Uterus (tissue), 4 donors: ENCODE data around the gene MUC5AC. TPM values are rescaled to one million over a fixed set of nuclear protein-coding genes. Genes with fewer than 3 reads are reported as not detected.

Experiments
- DNase-seq, 2 donors: peaks; one replicate each; pipeline ENCODE4 v3.0.0-alpha.2; 2019 to 2020
- H3K27ac ChIP-seq, 2 donors: fragments of 200-600 bp; sonication (generic); 1 replicate in 1 of 2; 2 replicates in 1 of 2; pipeline ENCODE4 v1.5.1; 2016 to 2018
- H3K27me3 ChIP-seq, 2 donors: fragments of 200-600 bp; sonication (generic); one replicate each; pipeline ENCODE4 v1.5.1; 2018 to 2019; ENCODE audit warnings: control low read depth in 1 of 2
- H3K36me3 ChIP-seq, 2 donors: fragments of 200-600 bp; sonication (generic); one replicate each; pipeline ENCODE4 v1.5.1; 2019; ENCODE audit warnings: control low read depth in 1 of 2
- H3K4me1 ChIP-seq, 2 donors: fragments of 200-600 bp; sonication (generic); one replicate each; pipeline ENCODE4 v1.5.1; 2018 to 2019; ENCODE audit warnings: control low read depth in 1 of 2
- H3K4me3 ChIP-seq, 2 donors: fragments of 200-600 bp; sonication (generic); 1 replicate in 1 of 2; 2 replicates in 1 of 2; pipeline ENCODE4 v1.5.1; 2018 to 2019; ENCODE audit warnings: mild to moderate bottlenecking in 1 of 2
- H3K9me3 ChIP-seq, 2 donors: fragments of 200-600 bp; sonication (generic); one replicate each; pipeline ENCODE4 v1.5.1; 2019; ENCODE audit warnings: control low read depth in 1 of 2
- CTCF ChIP-seq, 4 experiments: fragments of 200-600 bp in 2 of 4; fragments of 450-650 bp in 2 of 4; sonication (generic) in 2 of 4; IDR thresholded peaks; one replicate each; pipeline ENCODE4 v1.5.1; 2016 to 2019; ENCODE audit warnings: antibody characterized with exemption in 4 of 4, mild to moderate bottlenecking in 2 of 4, moderate library complexity in 1 of 4
- POLR2A ChIP-seq, 2 donors: fragments of 450-650 bp; IDR thresholded peaks; one replicate each; pipeline ENCODE4 v1.6.1; 2016; ENCODE audit warnings: antibody characterized with exemption in 2 of 2, mild to moderate bottlenecking in 1 of 2, moderate library complexity in 1 of 2
- intact Hi-C: fragments of 100-400 bp; cut with DNase I; formaldehyde crosslinking; loops from one replicate; pipeline ENCODE4 v1.15.1; 2023; ENCODE audit warnings: low total_unique reads
- total RNA-seq, 4 donors: library from RNA; depleted of rRNA in 3 of 4; stranded (reverse); fragments of >200 nt in 3 of 4; gene quantifications; one replicate each; pipeline versions ENCODE4 v1.1.0 to v1.2.4, GENCODE V29; 2014 to 2023
- donor health status: DM: yes; HTN: yes; CAD: no.

MUC5AC gene
- total RNA-seq, 4 donors from 2014 or later, result under 0.01 TPM; not detected in 3

GRCh38 chr11:1224491-1225385 is 67.0 kb downstream of the MUC5AC start:
- DNase-seq, result no peak
- H3K36me3 ChIP-seq, result no peaks in the 10 kb centered on the region
- H3K4me3 ChIP-seq, result no peak overlapping the region
- TF ChIP-seq CTCF (IDR thresholded peaks at IDR 0.05) (no peak), POLR2A (IDR thresholded peaks at IDR 0.05) (no peak)
- intact Hi-C loops, result no loop called here
- H3K4me1 ChIP-seq, result no peaks in the 10 kb centered on the region
- no peaks in the 10 kb centered on the region for H3K27me3 ChIP-seq
- H3K27ac ChIP-seq, result no peak overlapping the region
- no peaks in the 10 kb centered on the region for H3K9me3 ChIP-seq

- DNase-seq, result no peak
- intact Hi-C loops, result no loop called here
- H3K36me3 ChIP-seq, result no peaks in the 10 kb centered on the region
- H3K27me3 ChIP-seq, result peaks cover 0 to 5% of the 10 kb centered on the region in 2 donors
- no peak overlapping the region for H3K4me3 ChIP-seq
- H3K9me3 ChIP-seq, result no peaks in the 10 kb centered on the region
- H3K4me1 ChIP-seq, result no peaks in the 10 kb centered on the region
- TF ChIP-seq POLR2A (IDR thresholded peaks at IDR 0.05), result no peak
- TF ChIP-seq CTCF (IDR thresholded peaks at IDR 0.05), result no peak
- H3K27ac ChIP-seq, result no peak overlapping the region
These were observed 67.9 kb downstream of the MUC5AC start for GRCh38 chr11:1225386-1226225.

- no peaks in the 10 kb centered on the region for H3K9me3 ChIP-seq
- H3K27ac ChIP-seq, result no peak overlapping the region
- H3K4me1 ChIP-seq, result no peaks in the 10 kb centered on the region
- TF ChIP-seq POLR2A (IDR thresholded peaks at IDR 0.05) (no peak), CTCF (IDR thresholded peaks at IDR 0.05) (no peak)
- no peak overlapping the region for H3K4me3 ChIP-seq
- intact Hi-C loops, result no loop called here
- DNase-seq, result no peak
- peaks cover 0 to 5% of the 10 kb centered on the region in 2 donors for H3K27me3 ChIP-seq
- H3K36me3 ChIP-seq, result no peaks in the 10 kb centered on the region
These were observed 68.7 kb downstream of the MUC5AC start for GRCh38 chr11:1226226-1226985.

- no peak for DNase-seq
These were observed 69.3 kb downstream of the MUC5AC start for GRCh38 chr11:1226986-1227550.

More at GRCh38 chr11:1226986-1227550, 69.3 kb downstream of the MUC5AC start:
- H3K27me3 ChIP-seq, result peaks cover 0 to 5% of the 10 kb centered on the region in 2 donors
- no peak overlapping the region for H3K4me3 ChIP-seq
- H3K4me1 ChIP-seq, result no peaks in the 10 kb centered on the region
- intact Hi-C loops, result no loop called here
- no peak overlapping the region for H3K27ac ChIP-seq
- no peaks in the 10 kb centered on the region for H3K9me3 ChIP-seq
- no peaks in the 10 kb centered on the region for H3K36me3 ChIP-seq
- TF ChIP-seq POLR2A (IDR thresholded peaks at IDR 0.05) (no peak), CTCF (IDR thresholded peaks at IDR 0.05) (no peak)
